Nephron progenitor cell (in vitro differentiated cells): ENCODE data around the gene MUC15.

Experiments used
- DNase-seq: peaks from one replicate; pipeline ENCODE4 v3.0.0; 2021
- H3K27ac Mint-ChIP-seq: 2 replicates; pipeline ENCODE4 v1.8.0; 2021; ENCODE audit warnings: mild to moderate bottlenecking, moderate library complexity, mixed read lengths
- H3K27me3 Mint-ChIP-seq: 2 replicates; pipeline ENCODE4 v1.8.0; 2021; ENCODE audit warnings: mild to moderate bottlenecking, low read depth, mixed read lengths; ENCODE audit not compliant: poor library complexity
- H3K36me3 Mint-ChIP-seq: 2 replicates; pipeline ENCODE4 v1.8.0; 2021; ENCODE audit warnings: low read depth, mixed read lengths
- H3K4me1 Mint-ChIP-seq: 2 replicates; pipeline ENCODE4 v1.8.0; 2021; ENCODE audit warnings: mixed read lengths
- H3K4me3 Mint-ChIP-seq: 2 replicates; pipeline ENCODE4 v1.8.0; 2021; ENCODE audit warnings: mild to moderate bottlenecking, moderate library complexity, mixed read lengths
- H3K9me3 Mint-ChIP-seq: 2 replicates; pipeline ENCODE4 v1.8.0; 2021; ENCODE audit warnings: mild to moderate bottlenecking, moderate library complexity, mixed read lengths
- TF ChIP-seq, protein P1 (sequence below): fragments of 200-600 bp; sonication (generic); IDR thresholded peaks from 2 replicates; pipeline ENCODE4 v1.5.0; 2021; ENCODE audit warnings: antibody characterized with exemption

Gene MUC15

DNA sequence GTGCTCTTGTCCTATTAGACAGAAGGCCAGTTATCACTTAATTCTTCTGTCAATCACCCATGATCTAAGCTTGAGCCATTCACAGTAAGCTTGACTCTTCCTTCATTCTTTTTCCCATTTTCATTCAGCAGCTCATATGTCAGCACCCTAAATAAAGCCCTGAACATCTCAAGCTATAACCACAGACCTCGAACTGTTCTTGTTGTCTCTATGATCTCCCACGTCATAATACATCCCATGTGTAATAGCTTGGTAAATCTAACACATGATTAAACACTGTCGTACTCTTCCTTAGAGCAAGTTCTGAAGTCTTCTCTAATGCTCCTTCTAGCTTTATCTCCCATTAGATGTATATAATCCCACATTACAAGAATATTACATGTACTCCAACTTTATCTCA lies 14.4 kb downstream of the MUC15 start:
- TF ChIP-seq, protein P1, sequence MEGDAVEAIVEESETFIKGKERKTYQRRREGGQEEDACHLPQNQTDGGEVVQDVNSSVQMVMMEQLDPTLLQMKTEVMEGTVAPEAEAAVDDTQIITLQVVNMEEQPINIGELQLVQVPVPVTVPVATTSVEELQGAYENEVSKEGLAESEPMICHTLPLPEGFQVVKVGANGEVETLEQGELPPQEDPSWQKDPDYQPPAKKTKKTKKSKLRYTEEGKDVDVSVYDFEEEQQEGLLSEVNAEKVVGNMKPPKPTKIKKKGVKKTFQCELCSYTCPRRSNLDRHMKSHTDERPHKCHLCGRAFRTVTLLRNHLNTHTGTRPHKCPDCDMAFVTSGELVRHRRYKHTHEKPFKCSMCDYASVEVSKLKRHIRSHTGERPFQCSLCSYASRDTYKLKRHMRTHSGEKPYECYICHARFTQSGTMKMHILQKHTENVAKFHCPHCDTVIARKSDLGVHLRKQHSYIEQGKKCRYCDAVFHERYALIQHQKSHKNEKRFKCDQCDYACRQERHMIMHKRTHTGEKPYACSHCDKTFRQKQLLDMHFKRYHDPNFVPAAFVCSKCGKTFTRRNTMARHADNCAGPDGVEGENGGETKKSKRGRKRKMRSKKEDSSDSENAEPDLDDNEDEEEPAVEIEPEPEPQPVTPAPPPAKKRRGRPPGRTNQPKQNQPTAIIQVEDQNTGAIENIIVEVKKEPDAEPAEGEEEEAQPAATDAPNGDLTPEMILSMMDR: no peak
- no peak for DNase-seq
- Mint-ChIP-seq H3K4me1 (no peaks in the 10 kb centered on the region), H3K27ac (no peak overlapping the region), H3K36me3 (no peaks in the 10 kb centered on the region), H3K27me3 (no peaks in the 10 kb centered on the region), H3K4me3 (no peak overlapping the region), H3K9me3 (no peaks in the 10 kb centered on the region)

DNA sequence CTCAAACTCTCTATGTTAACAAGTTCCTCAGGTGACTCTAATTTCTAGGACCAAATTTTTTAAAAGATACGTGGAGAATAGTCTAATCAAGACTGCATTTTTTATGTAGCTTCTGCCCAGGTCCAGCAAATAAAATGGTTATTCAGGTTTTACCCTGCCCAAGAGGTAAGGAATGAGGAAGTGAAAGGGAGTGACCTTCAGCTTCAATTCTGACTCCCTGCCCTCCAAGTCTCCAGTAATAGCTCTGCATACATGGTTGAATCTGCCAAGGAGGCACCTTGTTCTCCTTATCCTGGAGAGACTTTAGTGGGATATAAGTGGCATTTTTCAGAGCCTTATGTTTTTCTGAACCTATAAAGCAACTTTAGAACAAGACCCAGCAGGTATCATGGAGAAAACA lies 15.5 kb downstream of the MUC15 start:
- no peaks in the 10 kb centered on the region for H3K9me3 Mint-ChIP-seq
- H3K4me1 Mint-ChIP-seq: no peaks in the 10 kb centered on the region
- H3K36me3 Mint-ChIP-seq: no peaks in the 10 kb centered on the region
- TF ChIP-seq, protein P1: no peak
- H3K4me3 Mint-ChIP-seq: no peak overlapping the region
- H3K27me3 Mint-ChIP-seq: no peaks in the 10 kb centered on the region
- DNase-seq: no peak
- H3K27ac Mint-ChIP-seq: no peak overlapping the region

DNA sequence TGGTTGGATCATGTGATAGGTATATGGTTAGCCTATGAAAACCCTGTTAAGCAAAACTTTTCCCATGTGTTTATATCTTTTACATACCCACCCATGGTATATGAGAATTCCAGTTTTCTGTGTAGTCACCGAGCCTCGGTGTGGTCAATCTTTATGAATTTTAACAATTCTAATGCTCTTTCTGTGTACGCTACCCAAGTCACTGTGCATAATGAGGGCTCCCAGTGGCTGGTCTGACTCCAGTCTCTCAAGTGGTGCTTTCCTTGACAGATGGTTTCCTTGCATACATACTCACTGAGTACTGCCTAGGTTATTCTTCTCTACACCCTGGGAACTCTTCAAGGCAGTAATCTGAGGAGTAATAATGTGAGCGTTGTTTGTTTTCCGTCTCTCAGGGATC lies 17.6 kb downstream of the MUC15 start:
- H3K9me3 Mint-ChIP-seq: no peaks in the 10 kb centered on the region
- H3K4me3 Mint-ChIP-seq: no peak overlapping the region
- H3K27ac Mint-ChIP-seq: no peak overlapping the region
- TF ChIP-seq, protein P1: no peak
- no peak for DNase-seq
- no peaks in the 10 kb centered on the region for H3K27me3 Mint-ChIP-seq
- H3K36me3 Mint-ChIP-seq: no peaks in the 10 kb centered on the region
- no peaks in the 10 kb centered on the region for H3K4me1 Mint-ChIP-seq

DNA sequence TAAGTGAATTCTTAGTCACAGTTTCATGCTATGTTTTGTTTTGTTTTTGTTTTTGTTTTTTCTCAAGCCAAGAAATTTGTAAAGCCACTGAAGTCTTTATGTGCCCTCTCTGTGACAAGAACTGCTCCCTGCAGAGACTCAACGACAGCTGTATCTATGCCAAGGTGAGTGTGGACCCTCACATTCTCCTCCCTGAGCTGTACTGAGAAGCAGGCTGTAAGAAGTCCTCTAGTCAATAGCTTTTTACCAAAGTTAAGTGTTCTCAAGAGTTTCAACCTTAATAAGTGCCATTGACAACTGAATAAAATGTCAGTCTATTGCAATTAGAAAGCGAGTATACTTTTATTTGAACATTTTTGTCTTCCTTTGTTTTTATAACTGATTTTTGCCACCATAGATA lies 18.9 kb downstream of the MUC15 start:
- H3K27ac Mint-ChIP-seq: no peak overlapping the region
- no peak for DNase-seq
- no peaks in the 10 kb centered on the region for H3K27me3 Mint-ChIP-seq
- TF ChIP-seq, protein P1: no peak
- H3K36me3 Mint-ChIP-seq: no peaks in the 10 kb centered on the region
- no peaks in the 10 kb centered on the region for H3K9me3 Mint-ChIP-seq
- no peaks in the 10 kb centered on the region for H3K4me1 Mint-ChIP-seq
- no peak overlapping the region for H3K4me3 Mint-ChIP-seq

DNA sequence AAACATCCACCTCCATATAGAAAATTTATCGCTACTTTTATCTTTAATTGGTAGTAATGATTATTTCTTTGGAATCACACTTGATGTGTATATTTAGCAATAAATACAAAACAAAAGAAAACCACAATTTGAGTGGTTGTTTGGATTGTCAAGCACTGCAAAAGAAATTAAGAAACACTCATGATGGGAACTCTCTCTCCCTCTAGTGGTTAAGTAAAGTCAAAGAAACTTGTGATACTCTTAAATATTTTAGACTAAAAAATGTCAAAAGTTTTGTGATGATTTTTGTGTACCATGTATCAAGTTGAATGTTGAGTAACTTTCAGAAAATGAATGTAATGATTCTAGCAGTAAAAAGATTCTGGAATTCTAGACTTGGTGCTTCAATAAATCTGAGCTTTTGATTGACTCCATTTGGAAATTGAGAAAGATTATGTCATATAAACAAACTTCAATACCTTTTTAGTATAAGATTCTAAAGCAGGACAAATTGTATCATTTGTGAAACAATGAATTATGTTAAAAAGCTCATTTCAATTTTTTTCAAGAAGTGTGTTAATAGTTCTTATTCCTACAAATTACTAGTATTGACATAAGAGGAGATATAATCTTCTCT lies 20.8 kb downstream of the MUC15 start:
- no peak overlapping the region for H3K4me3 Mint-ChIP-seq
- no peak for DNase-seq
- H3K9me3 Mint-ChIP-seq: no peaks in the 10 kb centered on the region
- H3K4me1 Mint-ChIP-seq: no peaks in the 10 kb centered on the region
- TF ChIP-seq, protein P1: peak; percentile 53
- no peaks in the 10 kb centered on the region for H3K27me3 Mint-ChIP-seq
- H3K27ac Mint-ChIP-seq: no peak overlapping the region
- H3K36me3 Mint-ChIP-seq: no peaks in the 10 kb centered on the region

DNA sequence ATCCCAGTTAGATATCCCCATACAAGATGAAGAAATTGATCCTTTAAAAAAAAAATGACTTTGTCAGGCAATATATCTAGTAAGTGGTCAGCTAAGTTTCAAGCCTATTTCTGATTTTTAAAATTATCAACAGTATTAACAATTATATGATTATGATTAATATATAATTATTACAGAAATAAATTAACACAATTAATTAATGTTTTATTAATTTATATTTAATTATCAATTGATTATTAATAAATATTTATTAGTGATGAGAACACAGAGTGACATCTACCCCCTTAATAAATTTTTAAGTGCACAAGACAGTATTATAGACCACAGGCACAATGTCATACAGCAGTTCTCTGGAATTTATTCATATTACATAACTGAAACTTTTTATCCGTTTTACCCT lies 22.0 kb downstream of the MUC15 start:
- no peaks in the 10 kb centered on the region for H3K9me3 Mint-ChIP-seq
- no peak overlapping the region for H3K4me3 Mint-ChIP-seq
- no peak for DNase-seq
- no peaks in the 10 kb centered on the region for H3K27me3 Mint-ChIP-seq
- H3K27ac Mint-ChIP-seq: no peak overlapping the region
- H3K4me1 Mint-ChIP-seq: no peaks in the 10 kb centered on the region
- TF ChIP-seq, protein P1: no peak
- no peaks in the 10 kb centered on the region for H3K36me3 Mint-ChIP-seq
